Transverse colon (tissue), 4 donors: ENCODE measurements around the gene RNF224. TPM values are rescaled to one million over a fixed set of nuclear protein-coding genes. Genes with fewer than 3 reads are reported as not detected.

Experiments used
- DNase-seq: peaks from one replicate; pipeline ENCODE4 v3.0.0-alpha.2; 2019
- H3K27ac ChIP-seq, 4 donors: fragments of 200-600 bp; sonication (generic); 2 replicates each; pipeline ENCODE4 v1.5.1; 2016 to 2018; ENCODE audit warnings: inconsistent platforms in 4 of 4
- H3K27me3 ChIP-seq: fragments of 200-600 bp; sonication (generic); 2 replicates; pipeline ENCODE4 v1.5.1; 2017; ENCODE audit warnings: inconsistent platforms
- H3K36me3 ChIP-seq, 4 donors: fragments of 200-600 bp; sonication (generic); 2 replicates each; pipeline ENCODE4 v1.5.1; 2017 to 2019; ENCODE audit warnings: inconsistent platforms in 4 of 4
- H3K4me1 ChIP-seq, 4 donors: fragments of 200-600 bp; sonication (generic); 2 replicates each; pipeline ENCODE4 v1.5.1; 2017 to 2020; ENCODE audit warnings: inconsistent platforms in 4 of 4
- H3K4me3 ChIP-seq, 4 donors: fragments of 200-600 bp; sonication (generic); 1 replicate in 1 of 4; 2 replicates in 3 of 4; pipeline versions ENCODE4 v1.5.1 to v1.6.1; 2017 to 2019; ENCODE audit warnings: inconsistent platforms in 4 of 4
- H3K9me3 ChIP-seq, 2 donors: fragments of 200-600 bp; sonication (generic); 2 replicates each; pipeline ENCODE4 v1.5.1; 2017 to 2019; ENCODE audit warnings: inconsistent platforms in 2 of 2
- CTCF ChIP-seq, 5 experiments: fragments of 200-600 bp in 3 of 5; fragments of 450-650 bp in 2 of 5; sonication (generic) in 3 of 5; IDR thresholded peaks; 1 replicate in 2 of 5; 2 replicates in 3 of 5; pipeline ENCODE4 v1.5.1; 2016 to 2017; ENCODE audit warnings: antibody characterized with exemption in 5 of 5, inconsistent platforms in 3 of 5, mild to moderate bottlenecking in 2 of 5, moderate library complexity in 1 of 5
- EP300 ChIP-seq: sonication (generic); formaldehyde crosslinking; IDR thresholded peaks from one replicate; pipeline ENCODE4 v1.6.1; 2017; ENCODE audit warnings: antibody characterized with exemption, low read depth
- POLR2A ChIP-seq: fragments of 450-650 bp; IDR thresholded peaks from one replicate; pipeline ENCODE4 v1.6.1; 2016; ENCODE audit warnings: antibody characterized with exemption, mild to moderate bottlenecking, moderate library complexity
- POLR2AphosphoS5 ChIP-seq, 3 donors: sonication (generic); formaldehyde crosslinking; IDR thresholded peaks; one replicate each; pipeline ENCODE4 v1.6.1; 2016; ENCODE audit warnings: antibody characterized with exemption in 3 of 3
- WGBS, 2 donors: methylation state at CpG; one replicate each; pipeline ENCODE4 v1.1.5; 2018; ENCODE audit warnings: low coverage in 1 of 2; 5-methylcytosine and 5-hydroxymethylcytosine counted together
- in situ Hi-C, 4 donors: fragments of 200-750 bp; cut with MboI; loops; one replicate each; pipeline versions ENCODE4 v1.15.0 to v1.15.1; 2017; ENCODE audit warnings: low sequenced_read_pairs in 3 of 4, low pct_ligation_motif_present in 1 of 4, low pct_unique_long_range_greater_than_20kb in 1 of 4
- intact Hi-C: fragments of 100-400 bp; cut with DNase I; formaldehyde crosslinking; loops from one replicate; pipeline ENCODE4 v1.15.1; 2023; ENCODE audit warnings: low total_unique reads
- total RNA-seq, 4 donors: library from RNA; depleted of rRNA; stranded (reverse); fragments of >200 nt; gene quantifications; one replicate each; pipeline ENCODE4 v1.1.0, GENCODE V29; 2016

RNF224 gene
- total RNA-seq, 4 donors from 2014 or later = not detected

DNA sequence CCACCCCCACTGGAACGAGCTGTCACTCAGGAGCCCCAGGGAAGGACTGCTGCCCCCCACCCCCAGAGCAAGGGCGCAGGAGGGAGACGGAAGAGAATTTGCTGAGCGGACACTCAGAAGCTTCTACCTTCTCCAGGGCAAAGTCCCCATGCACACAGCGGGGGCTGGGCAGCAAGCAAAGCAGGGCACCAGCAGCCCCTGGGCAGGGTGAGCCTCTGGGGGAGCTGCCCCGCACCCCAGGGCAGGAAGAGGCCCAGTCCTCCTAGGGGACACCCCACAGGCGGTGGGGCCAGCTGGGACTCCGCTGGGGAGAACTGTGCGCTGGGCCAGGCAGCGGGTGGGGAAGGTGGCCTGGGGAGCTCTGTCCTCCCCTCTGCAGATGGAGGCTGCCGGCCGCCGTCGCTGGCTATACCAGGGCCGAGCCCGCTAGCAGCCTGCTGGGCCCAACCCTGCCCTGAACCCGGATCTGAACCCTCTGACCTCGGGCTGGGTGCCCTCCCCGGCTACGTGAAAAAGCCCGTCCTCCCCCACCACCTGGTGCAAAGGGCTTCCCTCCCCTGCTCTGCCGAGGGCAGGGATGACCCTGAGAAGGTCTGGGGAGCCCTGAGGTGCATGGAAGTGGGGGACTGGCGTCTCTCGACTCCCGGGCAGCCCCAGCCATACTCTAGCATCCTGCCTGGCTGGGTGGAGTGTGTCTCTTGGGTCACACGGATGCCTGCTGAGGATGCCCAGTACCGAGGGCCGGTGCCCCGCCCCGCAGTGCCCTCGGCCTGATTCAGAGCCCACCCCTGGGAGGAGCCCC, 2.8 kb downstream of the RNF224 start:
- H3K9me3 ChIP-seq = no peaks in the 10 kb centered on the region
- DNase-seq = no peak
- no peaks in the 10 kb centered on the region for H3K36me3 ChIP-seq
- H3K27ac ChIP-seq = no peak overlapping the region
- peaks cover 71% of the 10 kb centered on the region for H3K27me3 ChIP-seq
- H3K4me1 ChIP-seq = peaks cover 5 to 41% (median 22%) of the 10 kb centered on the region in 4 donors
- intact Hi-C loops = loop anchor here (5.0 kb wide), 1 partner anchor 103 kb away; no protein-coding TSS in a partner anchor
- 39% methylated on average over 24 of the region's 31 CpGs; no CpG with 5 or more reads in 1 of the 2 donors for WGBS, 2 donors
- in situ Hi-C loops = loop anchor here in 2 of 4 donors (10.0 kb wide), 1 partner anchor 105 kb away; no protein-coding TSS in a partner anchor
- no peak for TF ChIP-seq POLR2A
- no peak for TF ChIP-seq EP300
- TF ChIP-seq POLR2AphosphoS5 (IDR thresholded peaks at IDR 0.05) = no peak
- no peak for TF ChIP-seq CTCF (IDR thresholded peaks at IDR 0.05)
- H3K4me3 ChIP-seq = no peak overlapping the region

- H3K27me3 ChIP-seq = peaks cover 71% of the 10 kb centered on the region
- peaks cover 5 to 41% (median 23%) of the 10 kb centered on the region in 4 donors for H3K4me1 ChIP-seq
- no peaks in the 10 kb centered on the region for H3K36me3 ChIP-seq
- H3K27ac ChIP-seq = no peak within 1 kb of the TSS
- intact Hi-C loops (no loop called here), in situ Hi-C loops (loop anchor here in 1 of 4 donors (10.0 kb wide), 1 partner anchor 106 kb away; no protein-coding TSS in a partner anchor)
- 46% methylated on average over 13 of the region's 14 CpGs; no CpG with 5 or more reads in 1 of the 2 donors for WGBS, 2 donors
- no peak for TF ChIP-seq CTCF (IDR thresholded peaks at IDR 0.05)
- no peak for TF ChIP-seq POLR2AphosphoS5 (IDR thresholded peaks at IDR 0.05)
- TF ChIP-seq POLR2A = no peak
- TF ChIP-seq EP300 = no peak
- no peaks in the 10 kb centered on the region for H3K9me3 ChIP-seq
- DNase-seq = no peak
- H3K4me3 ChIP-seq = no peak within 1 kb of the TSS
Measured at GRCh38 chr9:137230705-137231371, 3.5 kb downstream of the RNF224 start, which contains the start of gene SLC34A3. SLC34A3 (plus strand) TSS chr9:137230901; CDS start chr9:137231703, 802 bp downstream.

DNA sequence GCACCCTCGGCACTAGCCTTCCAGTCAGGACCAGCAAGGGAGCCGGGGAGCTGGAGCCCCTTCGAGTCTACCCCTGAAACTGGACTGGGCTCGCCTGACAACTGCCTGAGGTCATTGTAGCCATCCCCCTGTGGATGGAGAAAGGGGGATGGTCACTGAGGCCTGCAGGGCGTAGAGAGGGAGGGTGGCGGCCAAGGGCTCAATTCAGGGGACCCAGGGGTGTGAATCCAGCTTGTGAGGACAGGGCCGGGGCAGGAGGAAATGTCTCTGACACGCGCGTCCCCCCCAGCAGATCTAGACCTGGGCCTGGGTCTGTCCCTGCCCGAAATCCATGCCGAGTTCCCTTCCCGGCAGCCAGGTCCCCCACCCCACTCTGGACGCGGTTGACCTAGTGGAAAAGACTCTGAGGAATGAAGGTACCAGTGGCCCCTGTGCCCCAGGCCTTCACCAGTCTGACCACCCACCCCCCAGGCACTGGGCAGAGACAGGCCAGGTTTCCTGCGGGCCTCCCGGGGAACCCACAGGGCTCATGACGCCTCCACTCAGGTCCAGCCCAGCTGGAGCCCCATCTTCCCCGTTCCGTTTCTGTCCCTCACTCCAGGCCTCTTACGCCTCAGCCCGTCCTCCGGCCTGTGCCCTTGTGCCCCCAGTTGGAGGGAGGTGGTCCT, 4.2 kb downstream of the RNF224 start:
- peaks cover 71% of the 10 kb centered on the region for H3K27me3 ChIP-seq
- H3K4me1 ChIP-seq = peaks cover 9 to 46% (median 29%) of the 10 kb centered on the region in 4 donors
- no peak overlapping the region for H3K4me3 ChIP-seq
- no peaks in the 10 kb centered on the region for H3K36me3 ChIP-seq
- WGBS, 2 donors = 83% methylated on average over 23 of the region's 23 CpGs; no CpG with 5 or more reads in 1 of the 2 donors
- no peak overlapping the region for H3K27ac ChIP-seq
- TF ChIP-seq POLR2AphosphoS5 (IDR thresholded peaks at IDR 0.05) (no peak), CTCF (IDR thresholded peaks at IDR 0.05) (no peak), EP300 (no peak), POLR2A (no peak)
- no peak for DNase-seq
- in situ Hi-C loops (loop anchor here in 1 of 4 donors (10.0 kb wide), 1 partner anchor 107 kb away; no protein-coding TSS in a partner anchor), intact Hi-C loops (no loop called here)
- no peaks in the 10 kb centered on the region for H3K9me3 ChIP-seq
